HPDE6-E6E7 (cell line): Measurements from ENCODE around the gene NFU1.
A peak's percentile ranks its signal among the peaks of the same experiment; 100 is the strongest.

Source experiments
- DNase-seq: peaks from one replicate; pipeline ENCODE4 v3.0.0; 2011; ENCODE audit warnings: missing footprints; ENCODE audit errors: extremely low spot score

The NFU1 gene

DNA sequence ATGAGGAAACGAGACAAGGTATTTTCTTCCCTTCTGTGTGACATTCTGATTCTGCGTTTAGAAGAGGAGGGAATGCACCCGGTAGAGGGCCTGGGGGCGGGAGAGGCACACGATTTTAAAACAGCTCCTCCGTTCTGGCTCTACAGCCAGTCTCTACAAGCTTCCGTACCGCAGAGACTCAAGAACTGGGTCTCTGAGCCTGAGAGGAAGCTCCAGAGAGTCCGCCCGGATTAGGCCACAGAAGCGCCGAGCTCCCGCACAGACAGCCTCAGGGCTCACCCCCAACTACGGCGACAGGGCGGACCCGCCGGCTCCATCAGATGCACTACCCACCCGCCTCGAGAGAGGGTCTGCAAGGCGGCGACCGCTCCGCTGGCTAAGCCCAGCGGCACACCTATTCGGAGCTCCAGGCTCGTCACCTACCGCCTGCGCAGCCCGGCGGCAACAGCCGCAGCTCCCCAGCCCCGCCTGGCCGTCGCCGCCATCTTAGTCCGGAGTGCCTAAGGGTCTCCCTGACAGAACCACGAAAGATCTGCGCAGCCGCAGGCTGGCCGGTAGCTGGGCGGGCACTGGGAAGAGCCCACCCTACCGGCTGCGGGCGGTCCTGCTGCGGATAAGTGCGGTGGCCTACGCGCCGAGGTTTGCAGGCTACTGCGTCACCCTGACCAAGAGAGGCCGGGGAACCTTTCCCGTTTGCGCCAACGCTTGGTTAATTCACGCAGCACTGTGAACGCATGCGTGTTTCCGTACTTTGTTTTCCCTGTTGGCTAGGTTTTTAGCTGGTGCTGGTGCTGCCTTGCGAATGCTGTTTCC is at the start of gene NFU1:
NFU1 (minus strand) TSS at position 498 of the 813 bp plus-strand sequence; CDS start at position 485, 13 bp downstream.
- DNase-seq = peak; percentile 91

DNA sequence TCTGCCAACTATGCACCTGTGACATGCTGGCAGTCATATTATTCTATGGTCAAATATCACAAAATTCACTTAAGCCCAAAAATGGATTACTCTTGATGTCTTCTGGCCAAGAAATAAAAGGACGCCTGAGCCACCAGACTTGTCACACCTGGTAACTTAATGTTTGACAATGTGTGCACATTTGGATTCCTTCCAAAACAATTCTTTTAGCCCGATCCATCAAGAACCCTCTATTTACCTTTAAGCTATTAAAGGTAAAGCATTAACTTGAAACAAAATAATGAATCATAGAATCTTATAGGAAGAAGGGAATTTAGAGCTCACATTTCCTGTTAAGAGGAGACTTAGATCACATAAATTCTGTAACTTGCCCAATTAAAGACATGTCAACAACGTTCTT is 46.5 kb upstream of the NFU1 start:
- DNase-seq = no peak

DNA sequence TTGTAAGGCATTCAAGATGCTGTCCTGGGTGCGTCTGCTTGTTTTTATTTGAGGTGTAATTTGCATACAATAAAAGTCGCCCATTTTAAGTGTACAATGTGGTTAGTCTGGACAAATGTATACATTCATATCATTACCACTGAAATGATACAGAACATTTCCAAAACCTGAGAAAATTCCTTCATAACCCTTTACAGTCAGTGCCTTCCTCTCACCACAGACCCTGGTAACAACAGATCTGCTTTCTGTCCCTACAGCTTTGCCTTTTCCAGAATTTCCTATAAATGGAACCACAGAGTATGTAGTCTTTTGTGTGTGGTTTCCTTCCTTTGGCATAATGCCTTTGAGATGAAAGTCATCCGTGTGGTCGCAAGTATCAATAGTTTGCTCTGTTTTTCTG is 45.8 kb upstream of the NFU1 start:
- no peak for DNase-seq

DNA sequence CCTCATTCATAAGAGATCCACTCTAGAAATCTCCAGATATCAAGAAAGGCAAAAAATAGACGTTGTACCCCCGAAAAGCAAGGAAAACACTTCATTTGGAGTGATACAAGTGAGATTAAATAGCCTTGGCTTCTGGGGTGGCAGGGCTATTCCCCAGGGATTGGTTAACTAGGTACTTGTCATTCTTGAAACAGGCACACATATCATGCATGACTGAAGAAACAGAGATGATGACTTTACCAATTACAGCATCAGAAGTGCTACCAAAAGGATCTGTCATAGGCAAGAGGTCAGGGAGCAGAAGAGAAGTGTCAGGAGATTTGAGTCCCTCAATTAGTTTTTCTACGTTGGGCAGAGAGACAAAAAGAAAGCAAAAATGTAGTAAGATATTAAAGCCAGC is 45.2 kb upstream of the NFU1 start:
- no peak for DNase-seq

DNA sequence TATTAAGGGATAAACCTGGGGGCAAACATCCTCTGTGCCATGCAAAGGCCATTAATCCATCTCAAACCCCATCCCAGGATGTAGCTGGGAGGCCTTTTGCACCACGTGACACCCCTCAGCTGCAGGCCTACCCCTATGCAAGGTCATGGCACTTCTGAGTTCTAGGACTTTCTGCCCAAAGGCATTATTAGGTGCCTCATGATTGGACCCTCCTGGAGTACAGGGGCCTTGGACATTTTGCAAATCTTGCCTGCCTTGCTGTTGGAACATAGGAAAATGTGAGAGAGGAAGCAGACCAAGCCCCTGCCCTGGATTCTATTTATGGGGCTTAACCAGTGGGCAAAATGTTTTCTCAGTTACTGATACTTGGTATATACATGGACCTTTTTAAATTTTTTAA is 44.2 kb upstream of the NFU1 start:
- DNase-seq = no peak

DNA sequence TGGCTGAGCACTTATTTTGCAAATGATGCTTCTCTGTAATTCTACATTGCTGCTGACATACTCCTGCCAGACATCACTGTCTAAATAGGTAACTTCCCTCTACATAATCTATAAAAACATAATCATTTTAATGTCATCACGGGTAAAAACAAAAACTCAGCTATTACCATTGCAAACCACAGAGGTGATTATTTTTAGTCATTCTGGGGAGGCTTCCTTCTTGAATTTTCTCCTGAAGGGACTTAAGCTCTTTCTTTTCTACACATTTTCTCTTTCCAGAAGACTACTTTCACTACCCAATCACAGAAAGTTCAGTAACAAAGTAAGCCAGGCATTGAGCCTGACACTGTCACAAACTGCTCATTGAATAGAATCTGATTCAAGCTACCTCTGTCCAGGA is 40.4 kb upstream of the NFU1 start:
- DNase-seq = no peak

DNA sequence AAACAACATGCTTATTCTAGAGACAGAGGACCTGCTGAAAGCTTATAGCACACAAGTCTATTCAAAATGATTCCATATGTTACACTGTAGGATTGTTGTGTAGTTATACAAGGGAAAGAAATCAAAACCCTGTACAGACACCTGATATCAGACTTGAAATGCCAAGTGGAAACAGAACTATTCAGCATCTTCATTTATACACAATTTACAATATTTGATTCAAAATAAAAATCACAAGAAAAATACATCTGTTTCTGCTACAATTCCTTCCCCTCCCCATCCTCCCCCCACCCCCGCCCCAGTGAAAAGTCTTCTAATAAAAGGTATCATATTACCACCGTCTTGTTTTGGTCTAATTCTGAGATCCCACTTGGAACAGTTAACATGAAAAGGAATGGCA is 37.5 kb upstream of the NFU1 start:
- no peak for DNase-seq

DNA sequence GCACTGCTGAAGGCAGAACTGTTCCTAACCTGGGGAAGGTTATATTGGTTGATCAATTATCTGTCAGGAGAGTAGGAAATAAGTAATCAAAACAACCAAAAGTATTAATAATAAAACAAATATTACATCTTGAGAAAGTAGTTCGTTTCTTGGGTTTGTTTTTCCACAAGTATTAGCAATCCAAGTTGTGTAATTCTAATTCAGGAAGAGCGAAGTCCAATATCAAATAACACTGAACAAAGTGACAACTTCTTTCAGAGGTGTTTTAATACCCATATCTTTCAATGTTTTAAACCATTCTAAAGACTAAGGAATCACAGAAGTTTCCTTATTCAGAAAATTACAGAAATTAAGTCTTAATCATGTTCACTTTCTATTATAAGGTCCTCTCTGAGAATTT is 34.6 kb upstream of the NFU1 start:
- DNase-seq = no peak

DNA sequence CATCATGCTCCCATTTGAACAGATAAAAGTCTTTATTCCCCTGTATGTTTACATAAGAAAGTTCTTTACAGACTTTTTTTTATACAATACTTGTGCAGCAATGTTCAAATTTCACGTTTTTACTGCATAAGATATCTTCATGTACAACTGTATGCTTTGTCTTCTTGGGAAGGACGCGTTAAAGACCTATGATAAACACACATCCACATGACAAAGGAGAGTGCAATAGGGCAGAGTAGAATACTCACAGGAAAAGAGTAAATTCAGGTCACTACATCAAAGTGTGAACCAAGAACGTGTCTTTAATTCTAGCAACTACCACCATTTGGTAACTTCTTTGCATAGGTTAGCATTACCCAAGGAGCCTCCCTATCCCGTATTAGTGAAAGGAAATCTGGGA is 33.7 kb upstream of the NFU1 start:
- no peak for DNase-seq

DNA sequence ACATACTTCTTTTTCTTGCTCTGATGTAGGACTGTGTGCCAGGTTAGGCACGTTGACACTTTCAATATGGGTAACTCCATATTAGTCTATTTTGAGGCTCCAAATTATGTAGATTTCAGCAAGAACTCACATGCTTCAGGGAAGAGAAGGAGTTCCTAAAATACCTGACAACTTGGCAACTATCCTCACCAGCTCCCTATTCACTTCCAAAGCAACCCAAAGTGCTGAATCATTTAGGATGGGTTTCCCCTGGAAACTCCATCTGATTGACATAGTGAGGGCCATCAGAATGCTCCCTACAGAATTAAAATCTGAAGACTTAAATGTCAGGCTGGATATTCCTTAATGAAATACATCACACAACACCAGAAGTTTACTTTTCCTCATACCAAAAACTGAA is 32.5 kb upstream of the NFU1 start:
- no peak for DNase-seq

DNA sequence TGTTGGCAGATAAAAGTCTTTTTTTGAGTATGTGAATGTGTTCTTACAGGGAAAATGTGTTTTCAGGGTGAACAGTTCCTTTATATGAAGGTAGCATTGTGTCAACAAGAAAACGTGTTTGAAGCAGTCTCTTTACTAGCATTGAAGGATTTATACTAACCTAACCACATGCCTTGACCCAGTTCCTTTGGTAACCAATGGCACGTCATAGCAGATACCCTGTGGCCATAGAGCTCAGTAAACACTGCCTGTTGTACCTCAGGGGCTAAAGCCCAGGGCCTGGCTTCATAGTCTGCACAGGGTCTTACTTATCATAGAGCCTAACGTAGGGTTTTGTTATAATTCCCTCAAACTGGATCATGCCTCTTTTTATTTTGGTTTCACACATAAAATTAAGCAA is 32.1 kb upstream of the NFU1 start:
- DNase-seq = no peak

DNA sequence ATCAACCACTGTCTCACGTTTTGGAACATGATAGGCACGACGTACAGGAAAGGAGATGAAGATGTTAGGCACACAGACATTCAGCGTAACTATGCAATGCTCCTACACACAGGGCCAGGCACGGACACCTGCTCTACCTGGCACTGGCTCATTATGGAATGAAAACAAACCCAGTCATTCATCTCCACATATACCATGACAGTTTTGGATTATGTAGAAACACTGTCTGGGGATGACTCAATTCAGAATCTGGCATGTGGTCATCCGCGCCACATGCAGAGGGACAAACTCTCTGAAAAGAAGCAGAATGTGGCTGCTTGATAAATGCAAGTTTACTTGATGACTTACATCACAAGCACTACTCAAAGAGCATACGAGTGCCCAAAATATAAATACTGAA is 29.5 kb upstream of the NFU1 start:
- no peak for DNase-seq

DNA sequence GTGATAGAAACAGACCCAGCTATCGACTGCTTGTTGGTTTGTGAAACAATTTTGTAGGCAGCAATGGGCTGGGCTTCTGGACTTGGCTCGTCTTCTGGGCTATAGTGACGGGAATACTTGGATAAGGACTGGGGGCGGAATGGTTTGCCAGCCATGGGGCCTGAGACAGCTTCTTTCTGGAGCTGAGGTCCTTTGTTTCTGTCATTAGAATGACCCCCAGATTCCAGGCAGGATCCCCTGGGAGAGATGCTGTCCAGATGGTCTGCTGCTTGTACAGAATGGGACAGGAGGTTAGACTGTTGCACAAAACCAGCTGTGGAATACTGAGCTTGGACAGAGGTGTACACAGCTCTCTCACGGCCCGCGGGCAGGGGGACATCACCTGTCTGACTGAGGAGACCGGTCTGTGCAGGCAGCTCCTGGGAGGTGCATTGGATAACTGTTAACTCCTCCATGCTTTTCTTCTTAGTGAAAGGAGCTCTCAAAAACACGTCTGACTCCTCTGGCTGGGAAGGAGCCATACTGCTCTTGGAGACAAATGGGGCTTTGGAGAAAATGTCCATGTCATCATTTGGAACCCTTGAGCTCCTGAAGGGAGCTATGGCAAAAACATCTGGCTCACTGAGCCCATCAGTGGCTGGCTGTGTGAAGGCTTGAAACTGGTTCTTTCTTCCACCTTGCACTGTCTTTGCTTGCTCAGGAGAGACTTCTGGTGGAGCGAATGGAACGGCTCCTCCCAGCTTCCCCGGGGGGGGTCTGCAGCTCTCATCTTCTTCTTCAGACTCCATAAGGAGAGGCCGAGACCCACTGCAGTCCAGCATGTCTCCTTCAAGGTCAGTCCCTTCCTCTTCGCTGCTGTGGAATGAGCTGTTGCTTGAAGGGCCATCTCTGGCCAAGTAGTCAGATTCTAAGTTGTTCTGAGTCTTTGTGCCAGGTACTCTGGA is 28.6 kb upstream of the NFU1 start:
- no peak for DNase-seq

DNA sequence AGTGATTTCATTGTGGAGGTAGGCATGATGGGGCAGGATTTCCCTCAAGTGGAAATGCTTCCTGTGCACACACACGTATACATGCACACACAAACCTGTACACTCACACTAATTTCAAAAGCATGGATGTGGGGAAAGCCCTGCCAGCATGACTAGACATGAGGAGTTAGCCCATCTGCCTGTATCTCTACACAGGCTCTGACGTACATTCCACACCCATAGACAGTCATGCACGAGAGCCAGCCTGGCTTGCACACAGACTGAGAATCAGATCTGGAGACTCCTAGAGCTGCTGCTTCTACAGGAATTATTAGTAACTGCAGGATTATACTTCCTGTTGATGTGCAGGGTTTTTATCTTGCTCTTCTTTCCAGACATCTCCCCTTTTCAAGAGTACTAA is 27.3 kb upstream of the NFU1 start:
- DNase-seq = peak; percentile 84

DNA sequence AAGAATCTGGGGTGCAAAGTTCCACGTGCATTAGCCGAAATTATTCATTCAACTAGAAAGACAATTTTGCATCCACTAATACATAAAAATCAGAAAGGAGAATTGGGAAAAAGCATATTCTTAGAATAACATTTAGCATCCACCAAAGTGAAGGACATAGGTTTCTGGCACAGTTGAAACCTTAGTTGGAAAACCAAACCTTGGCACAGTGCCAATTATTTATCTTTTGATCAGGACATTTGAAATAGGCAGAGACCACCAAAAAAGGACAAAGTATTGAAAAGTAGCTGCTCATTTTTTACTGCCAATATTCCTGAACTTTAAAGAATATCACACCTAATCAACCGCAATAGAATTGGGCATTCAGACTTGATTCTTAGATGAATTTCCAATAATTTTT is 25.5 kb upstream of the NFU1 start:
- DNase-seq = no peak

DNA sequence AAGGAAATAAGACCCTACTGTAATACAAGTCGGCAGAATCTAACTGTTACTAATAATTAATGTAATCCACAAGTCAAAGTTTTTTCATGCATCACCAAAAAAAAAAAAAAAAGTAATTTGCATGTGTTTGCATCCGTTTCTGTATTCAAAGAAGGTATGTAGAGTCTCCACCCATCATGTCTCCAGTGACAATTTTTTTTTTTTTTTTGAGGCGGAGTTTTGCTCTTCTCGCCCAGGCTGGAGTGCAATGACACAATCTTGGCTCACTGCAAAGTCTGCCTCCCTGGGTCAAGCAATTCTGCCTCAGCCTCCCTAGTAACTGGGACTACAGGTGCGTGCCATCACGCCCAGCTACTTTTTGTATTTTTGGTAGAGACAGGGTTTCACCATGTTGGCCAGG is 24.2 kb upstream of the NFU1 start:
- DNase-seq = no peak

DNA sequence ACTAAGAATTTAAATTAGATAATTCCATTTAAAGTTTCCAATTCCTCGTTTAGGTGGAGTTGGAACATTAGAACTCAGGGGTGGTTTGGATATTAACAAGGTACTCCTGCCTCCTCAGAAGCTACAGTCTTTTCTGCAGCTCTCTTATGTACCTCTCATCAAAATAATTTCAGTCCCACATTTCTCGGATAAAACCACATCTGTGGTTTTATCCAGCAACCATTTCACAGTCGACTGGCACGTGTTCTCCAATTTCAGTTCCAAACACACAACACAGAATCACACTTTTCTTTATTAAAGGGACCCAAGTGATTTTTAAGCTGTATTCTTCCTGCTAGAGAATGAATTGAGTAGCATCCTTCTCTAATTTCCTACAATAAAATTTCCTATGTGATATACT is 22.7 kb upstream of the NFU1 start:
- DNase-seq = no peak

DNA sequence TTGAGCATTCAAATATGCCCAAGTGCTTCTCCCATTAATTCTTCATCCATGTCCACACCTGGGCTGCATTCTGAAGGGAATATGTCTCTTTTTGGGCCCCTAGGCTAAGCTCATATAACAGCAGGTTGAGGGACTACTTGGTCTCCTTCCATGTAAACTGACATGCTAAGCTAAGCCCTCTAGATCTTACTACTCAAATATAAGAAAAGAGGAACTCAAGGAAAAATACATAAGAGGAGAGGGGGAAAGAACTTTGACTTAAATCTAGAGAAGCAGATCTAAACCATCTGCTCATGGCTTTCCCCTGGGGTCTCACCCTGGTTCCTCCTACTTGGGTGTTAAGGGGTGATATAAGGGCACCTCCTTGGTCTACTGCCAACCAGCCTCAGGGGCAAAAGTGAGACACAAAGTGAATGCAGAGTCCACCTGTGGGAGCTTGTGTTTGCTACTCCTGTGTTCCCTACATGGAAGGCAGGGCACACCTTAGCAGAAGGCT is 19.8 kb upstream of the NFU1 start:
- DNase-seq = no peak

DNA sequence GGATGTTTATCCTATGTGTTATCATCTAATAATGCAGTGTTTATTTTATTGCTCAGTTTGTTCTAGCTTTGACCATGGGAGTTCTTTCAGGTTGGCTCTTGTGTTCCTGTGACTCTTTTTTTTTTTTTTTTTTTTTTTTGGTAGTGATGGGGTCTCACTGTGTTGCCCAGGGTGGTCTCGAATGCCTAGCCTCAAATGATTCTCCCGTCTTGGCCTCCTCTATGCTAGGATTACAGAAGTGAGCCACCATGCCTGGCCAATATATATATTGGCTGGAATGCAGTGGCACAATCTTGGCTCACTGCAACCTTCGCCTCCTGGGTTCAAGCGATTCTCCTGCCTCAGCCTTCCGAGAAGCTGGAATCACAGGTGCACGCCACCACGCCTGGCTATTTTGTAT is 18.9 kb upstream of the NFU1 start:
- DNase-seq = no peak

DNA sequence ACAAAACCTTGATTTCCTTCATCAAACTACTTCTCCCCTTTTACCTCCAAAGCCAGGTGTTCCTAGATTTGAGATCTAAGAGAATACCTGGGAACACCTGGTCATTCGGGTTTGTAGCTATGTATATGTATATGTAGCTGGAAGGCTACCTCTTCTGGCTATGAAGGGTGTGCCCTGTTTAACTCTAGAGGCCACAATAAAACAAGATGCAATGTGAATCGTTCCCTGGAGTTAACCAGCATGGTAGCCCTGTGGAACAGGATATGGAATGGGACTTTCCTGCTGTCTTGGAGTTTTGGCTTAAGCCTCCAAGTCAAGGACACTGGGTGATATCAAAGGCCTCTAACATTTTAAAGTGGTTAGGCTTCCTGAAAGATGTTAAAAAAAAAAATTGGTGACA is 17.7 kb upstream of the NFU1 start:
- no peak for DNase-seq

DNA sequence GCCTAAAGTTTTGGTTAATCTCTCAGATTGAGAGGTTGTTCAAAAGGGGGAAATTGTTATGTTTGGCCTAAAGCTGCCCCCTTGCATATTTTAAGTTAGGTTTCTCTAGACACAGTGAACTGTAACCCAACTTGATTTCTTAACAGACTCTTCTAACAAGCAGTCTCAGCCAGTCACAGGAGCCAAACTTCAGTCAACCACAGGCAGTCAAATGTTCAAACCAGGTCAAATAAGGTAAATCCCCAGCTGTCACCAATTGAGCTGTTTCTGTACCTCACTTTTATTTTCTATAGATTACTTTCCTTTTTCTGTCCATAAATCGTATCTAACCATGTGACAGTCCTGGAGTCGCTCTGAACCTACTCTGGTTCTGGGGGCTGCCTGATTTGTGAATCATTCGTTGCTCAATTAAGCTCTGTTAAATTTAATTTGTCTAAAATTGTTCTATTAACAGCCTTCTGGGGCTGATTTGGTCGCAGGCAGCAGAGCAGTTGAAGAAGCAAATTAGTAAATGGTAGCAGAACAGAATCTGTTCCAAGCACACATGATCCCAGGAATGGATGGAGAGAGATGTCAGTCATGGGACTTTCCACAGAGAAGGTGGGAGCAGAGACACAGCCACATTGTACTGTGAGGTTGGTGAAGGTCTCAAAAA is 16.4 kb upstream of the NFU1 start:
- DNase-seq = no peak

DNA sequence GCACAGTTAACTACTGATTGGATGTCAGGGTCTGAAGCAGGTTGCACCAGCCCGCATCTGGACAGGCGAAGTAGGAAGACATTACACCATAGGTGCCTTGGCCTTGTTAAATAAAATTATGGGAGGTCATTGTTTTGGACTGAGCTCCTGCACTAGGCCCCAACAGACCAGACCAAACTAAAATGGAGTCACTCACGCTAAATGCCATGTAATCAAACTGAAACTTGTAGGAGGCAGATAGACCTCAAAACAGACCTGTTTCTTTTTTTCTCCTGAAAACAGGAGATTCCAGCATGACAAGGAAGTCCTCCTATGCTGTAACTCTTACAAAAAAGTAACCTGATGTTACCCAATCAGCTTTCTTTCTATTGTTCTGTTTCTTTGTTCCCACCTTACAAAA is 15.5 kb upstream of the NFU1 start:
- DNase-seq = no peak
